Activated CD4-positive, alpha-beta T cell treated with anti-CD3 and anti-CD28 coated beads for 4 hours (primary cell): ENCODE data around the gene METRN.
"Not testable (repeated sequence)": the region's sequence is repeated elsewhere in the genome, so short reads cannot be mapped to it uniquely, and the experiment has no call there.

Experiments used
- DNase-seq, 2 donors: peaks; one replicate each; pipeline ENCODE4 v3.0.0-alpha.2; 2020

The METRN gene

GRCh38 chr16:739560-740458 lies 24.9 kb downstream of the METRN start:
- no peak for DNase-seq

DNA sequence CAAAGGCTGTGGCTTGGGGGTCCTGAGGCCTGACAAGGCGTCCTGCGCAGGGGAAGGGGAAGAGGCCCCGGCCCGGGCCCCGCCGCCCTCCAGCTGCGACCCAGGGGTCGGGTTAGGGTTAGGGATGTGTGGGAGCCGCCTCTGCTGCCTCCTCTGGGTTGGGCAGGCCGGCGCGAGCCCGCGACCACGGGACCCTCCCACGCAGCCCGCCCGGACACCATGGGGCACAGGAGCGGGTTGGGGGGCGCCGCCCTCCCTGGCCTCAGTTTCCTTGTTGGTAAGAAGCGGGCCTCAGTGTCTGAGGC lies 25.5 kb downstream of the METRN start:
- no peak for DNase-seq

GRCh38 chr16:740764-741505 lies 26.0 kb downstream of the METRN start, which contains the start of gene CIAO3:
Gene CIAO3 (minus strand): TSS chr16:740997. CDS start chr16:740985, 12 bp downstream.
- peak; percentile 88 to 92 for DNase-seq

DNA sequence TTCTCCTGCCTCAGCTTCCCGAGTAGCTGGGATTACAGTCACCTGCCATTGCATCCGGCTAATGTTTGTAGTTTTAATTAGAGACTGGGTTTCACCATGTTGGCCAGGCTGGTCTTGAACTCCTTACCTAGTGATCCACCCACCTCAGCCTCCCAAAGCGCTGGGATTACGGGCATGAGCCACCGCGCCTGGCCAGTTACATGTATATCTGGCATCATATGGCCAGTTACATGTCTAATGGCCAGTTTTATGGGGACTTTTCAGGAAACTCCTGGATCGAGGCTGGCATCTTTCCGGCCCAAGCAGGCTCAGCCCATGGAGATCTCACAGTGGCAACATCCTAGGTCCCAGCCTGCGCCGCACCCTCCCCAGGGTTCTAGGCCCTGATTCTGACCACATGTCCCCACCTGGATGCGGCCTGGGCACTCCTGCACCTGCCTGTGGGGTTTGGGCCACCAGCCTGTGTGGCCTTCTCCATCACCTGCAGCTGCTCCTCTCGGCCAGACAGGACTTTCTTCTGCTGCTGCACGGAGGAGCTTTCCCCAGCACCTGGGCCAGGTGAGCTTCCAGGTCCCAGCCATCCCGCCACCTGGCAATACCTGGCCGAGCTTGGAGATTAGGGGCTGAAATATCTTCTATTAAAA lies 27.2 kb downstream of the METRN start:
- no peak for DNase-seq

DNA sequence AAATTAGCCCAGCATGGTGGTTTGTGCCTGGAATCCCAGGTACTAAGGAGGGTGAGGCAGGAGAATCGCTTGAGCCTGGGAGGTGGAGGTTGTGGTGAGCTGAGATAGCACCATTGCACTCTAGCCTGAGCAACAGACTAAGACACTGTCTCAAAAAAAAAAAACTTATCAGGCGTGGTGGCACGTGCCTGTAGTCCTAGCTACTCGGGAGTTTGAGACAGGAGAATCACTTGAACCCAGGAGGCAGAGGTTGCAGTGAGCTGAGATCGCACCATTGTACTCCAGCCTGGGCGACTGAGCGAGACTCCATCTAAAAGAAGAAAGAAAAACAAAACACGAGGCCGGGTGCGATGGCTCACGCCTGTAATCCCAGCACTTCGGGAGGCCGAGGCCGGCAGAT lies 28.0 kb downstream of the METRN start:
- DNase-seq: not testable (repeated sequence)

- no peak for DNase-seq
Measured at GRCh38 chr16:743794-744500, 29.0 kb downstream of the METRN start.

- no peak for DNase-seq
Measured at GRCh38 chr16:745739-746138, 30.8 kb downstream of the METRN start.

- DNase-seq: no peak
Measured at GRCh38 chr16:746637-747036, 31.7 kb downstream of the METRN start.

- no peak for DNase-seq
Measured at GRCh38 chr16:747978-748746, 33.2 kb downstream of the METRN start.

- no peak for DNase-seq
Measured at GRCh38 chr16:749010-749409, 34.1 kb downstream of the METRN start.

GRCh38 chr16:750485-750884 lies 35.6 kb downstream of the METRN start:
- DNase-seq: no peak

- no peak for DNase-seq
Measured at GRCh38 chr16:751152-752006, 36.5 kb downstream of the METRN start.

DNA sequence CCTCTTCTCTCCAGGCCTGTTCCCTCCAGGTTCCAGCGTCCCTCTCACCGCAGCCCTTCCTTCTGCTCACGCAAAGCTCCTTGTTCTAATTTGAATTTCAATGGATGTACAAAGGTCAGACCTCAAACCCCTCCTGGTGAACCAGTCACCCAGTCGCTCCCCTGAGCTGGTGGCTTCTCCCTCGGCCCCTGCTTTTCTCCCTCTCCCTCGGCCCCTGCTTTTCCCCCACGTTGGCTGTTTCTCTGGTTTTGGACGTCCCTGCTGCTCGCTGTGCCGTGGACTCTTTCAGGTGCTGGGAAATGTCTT lies 37.0 kb downstream of the METRN start:
- no peak for DNase-seq

DNA sequence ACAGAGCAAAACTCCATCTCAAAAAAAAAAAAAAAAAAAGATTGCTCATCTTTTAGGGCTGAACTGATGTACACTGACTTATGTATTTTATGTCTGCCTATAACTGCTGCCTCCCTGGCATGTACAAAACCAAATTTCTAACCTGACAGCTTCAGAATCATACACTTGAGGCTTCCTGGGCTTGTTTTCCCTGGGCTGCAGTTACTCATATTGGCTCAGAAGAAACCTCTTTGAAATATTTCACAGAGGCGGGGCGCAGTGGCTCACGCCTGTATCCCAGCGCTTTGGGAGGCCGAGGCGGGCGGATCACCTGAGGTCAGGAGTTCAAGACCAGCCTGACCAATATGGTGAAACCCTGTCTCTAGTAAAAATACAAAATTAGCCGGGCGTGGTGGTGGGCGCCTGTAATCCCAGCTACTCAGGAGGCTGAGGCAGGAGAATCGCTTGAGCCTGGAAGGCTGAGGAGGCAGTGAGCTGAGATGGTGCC lies 39.2 kb downstream of the METRN start:
- DNase-seq: not testable (repeated sequence)

DNA sequence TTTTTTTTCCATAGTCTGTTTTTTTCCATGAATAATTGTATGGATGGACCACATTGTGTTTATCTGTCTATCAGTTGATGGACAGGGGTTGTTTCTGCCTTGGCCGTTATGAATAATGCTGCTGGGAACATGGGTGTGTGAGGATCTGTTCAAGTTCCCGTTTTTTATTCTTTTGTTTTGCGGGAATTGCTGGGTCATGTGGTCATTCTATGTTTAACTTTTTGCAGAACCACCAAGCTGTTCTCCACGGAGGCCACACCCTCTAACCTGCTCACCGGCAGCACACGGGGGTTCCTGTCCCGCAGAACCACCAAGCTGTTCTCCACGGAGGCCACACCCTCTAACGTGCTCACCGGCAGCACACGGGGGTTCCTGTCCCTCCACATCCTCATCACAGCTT lies 39.7 kb downstream of the METRN start:
- DNase-seq: no peak

GRCh38 chr16:756428-756827 lies 41.5 kb downstream of the METRN start:
- DNase-seq: no peak

GRCh38 chr16:759110-759910 lies 44.4 kb downstream of the METRN start:
- DNase-seq: no peak

- no peak for DNase-seq
Measured at GRCh38 chr16:760065-760464, 45.1 kb downstream of the METRN start.

GRCh38 chr16:760545-761343 lies 45.8 kb downstream of the METRN start, which contains the start of gene MSLN:
Gene MSLN (plus strand): TSS chr16:760734. CDS start chr16:762681, 1,947 bp downstream.
- no peak for DNase-seq
